Stomach (tissue), 9 donors: ENCODE data around the gene CATSPER1. TPM values are rescaled to one million over a fixed set of nuclear protein-coding genes. Genes with fewer than 3 reads are reported as not detected.

Source experiments
- DNase-seq, 2 donors: peaks; one replicate each; pipeline versions ENCODE4 v3.0.0 to v3.0.0-alpha.2; 2013 to 2019
- H3K27ac ChIP-seq, 5 donors: fragments of 200-600 bp in 4 of 5; sonication (generic) in 4 of 5; one replicate each; pipeline ENCODE4 v1.5.1; 2013 to 2019; ENCODE audit warnings: mild to moderate bottlenecking in 1 of 5, moderate library complexity in 1 of 5
- H3K27me3 ChIP-seq, 3 donors: fragments of 200-600 bp; sonication (generic); one replicate each; pipeline ENCODE4 v1.5.1; 2017 to 2019; ENCODE audit warnings: mixed run types in 1 of 3
- H3K36me3 ChIP-seq, 4 donors: fragments of 200-600 bp; sonication (generic); 1 replicate in 3 of 4; 2 replicates in 1 of 4; pipeline ENCODE4 v1.5.1; 2016 to 2019
- H3K4me1 ChIP-seq, 4 donors: fragments of 200-600 bp; sonication (generic); one replicate each; pipeline ENCODE4 v1.5.1; 2016 to 2019
- H3K4me3 ChIP-seq, 4 donors: fragments of 200-600 bp; sonication (generic) in 3 of 4; one replicate each; pipeline ENCODE4 v1.5.1; 2016 to 2019; ENCODE audit warnings: mild to moderate bottlenecking in 1 of 4
- H3K9me3 ChIP-seq, 4 donors: fragments of 200-600 bp; sonication (generic); one replicate each; pipeline ENCODE4 v1.5.1; 2016 to 2019
- CTCF ChIP-seq, 7 experiments: fragments of 450-650 bp in 4 of 7; fragments of 200-600 bp in 3 of 7; sonication (generic) in 3 of 7; IDR thresholded peaks; one replicate each; pipeline ENCODE4 v1.5.1; 2016 to 2019; ENCODE audit warnings: antibody characterized with exemption in 7 of 7, control low read depth in 2 of 7, mild to moderate bottlenecking in 1 of 7
- EP300 ChIP-seq: sonication (generic); formaldehyde crosslinking; IDR thresholded peaks from one replicate; pipeline ENCODE4 v1.6.1; 2017; ENCODE audit warnings: antibody characterized with exemption
- POLR2A ChIP-seq, 4 donors: fragments of 450-650 bp; IDR thresholded peaks; one replicate each; pipeline ENCODE4 v1.6.1; 2016; ENCODE audit warnings: antibody characterized with exemption in 4 of 4, control low read depth in 2 of 4, mild to moderate bottlenecking in 1 of 4, moderate library complexity in 1 of 4
- POLR2AphosphoS5 ChIP-seq, 3 donors: sonication (generic); formaldehyde crosslinking; IDR thresholded peaks; one replicate each; pipeline ENCODE4 v1.6.1; 2016; ENCODE audit warnings: antibody characterized with exemption in 3 of 3
- WGBS, 5 donors: extraction: QIAGEN DNeasy Blood & Tissue Kit in 3 of 5; methylation state at CpG; one replicate each; pipeline versions ENCODE4 v1.1.5 to v1.1.7; 2013 to 2018; 5-methylcytosine and 5-hydroxymethylcytosine counted together
- intact Hi-C: fragments of 100-400 bp; cut with DNase I; formaldehyde crosslinking; loops from one replicate; pipeline ENCODE4 v1.15.1; 2023; ENCODE audit warnings: low total_unique reads
- polyA plus RNA-seq, 3 donors: library from polyadenylated mRNA; stranded (reverse); fragments of 200-250 nt; gene quantifications; one replicate each; pipeline ENCODE4 v1.2.3, GENCODE V29; 2013
- total RNA-seq, 5 donors: library from RNA; depleted of rRNA; stranded (reverse); fragments of >200 nt; gene quantifications; one replicate each; pipeline versions ENCODE4 v1.1.0 to v1.2.3, GENCODE V29; 2014 to 2016
- donor health status: healthy with polysubstance abuse.
- donor health status: Bipolar disorder and iron deficiency.
- donor health status: healthy.

Gene CATSPER1
- total and polyA plus RNA-seq, 8 donors: 0.08 to 1.4 (median 0.68) TPM; not detected in 5

- Histone ChIP-seq H3K9me3 (no peaks in the 10 kb centered on the region), H3K27me3 (no peaks in the 10 kb centered on the region), H3K4me1 (peaks cover 0 to 10% (median 3%) of the 10 kb centered on the region in 4 donors), H3K36me3 (peaks cover 0 to 13% (median 4%) of the 10 kb centered on the region in 4 donors), H3K27ac (peak overlapping the region in 3 of 5 donors; percentile 34 to 57 (median 42)), H3K4me3 (no peak overlapping the region)
- DNase-seq: peak; percentile 93 to 98
- TF ChIP-seq POLR2A (IDR thresholded peaks at IDR 0.05): no peak
- TF ChIP-seq CTCF (IDR thresholded peaks at IDR 0.05): peak in 6 of 7 experiments; percentile 26 to 99 (median 86)
- peak in 1 of 3 donors; percentile 85 for TF ChIP-seq POLR2AphosphoS5 (IDR thresholded peaks at IDR 0.05)
- WGBS, 5 donors: 10 to 25% (median 15%) methylated on average over 10 of the region's 10 CpGs
- intact Hi-C loops: no loop called here
Observed at GRCh38 chr11:65988791-65989592, 37.3 kb downstream of the CATSPER1 start.

GRCh38 chr11:65987336-65987735 is 38.9 kb downstream of the CATSPER1 start:
- H3K4me3 ChIP-seq: no peak overlapping the region
- intact Hi-C loops: no loop called here
- no peak for DNase-seq
- peaks cover 0 to 13% (median 4%) of the 10 kb centered on the region in 4 donors for H3K36me3 ChIP-seq
- H3K9me3 ChIP-seq: no peaks in the 10 kb centered on the region
- no peak overlapping the region for H3K27ac ChIP-seq
- TF ChIP-seq EP300 (no peak), POLR2AphosphoS5 (IDR thresholded peaks at IDR 0.05) (no peak), CTCF (IDR thresholded peaks at IDR 0.05) (no peak), POLR2A (IDR thresholded peaks at IDR 0.05) (no peak)
- no peaks in the 10 kb centered on the region for H3K27me3 ChIP-seq
- WGBS, 5 donors: 73 to 85% (median 76%) methylated on average over 9 of the region's 9 CpGs
- peaks cover 0 to 10% (median 3%) of the 10 kb centered on the region in 4 donors for H3K4me1 ChIP-seq

GRCh38 chr11:65983589-65983987 is 42.7 kb downstream of the CATSPER1 start:
- H3K27me3 ChIP-seq: no peaks in the 10 kb centered on the region
- TF ChIP-seq CTCF (IDR thresholded peaks at IDR 0.05) (no peak), POLR2A (IDR thresholded peaks at IDR 0.05) (no peak), EP300 (no peak), POLR2AphosphoS5 (IDR thresholded peaks at IDR 0.05) (no peak)
- H3K4me1 ChIP-seq: no peaks in the 10 kb centered on the region
- H3K9me3 ChIP-seq: no peaks in the 10 kb centered on the region
- H3K27ac ChIP-seq: no peak overlapping the region
- no peak overlapping the region for H3K4me3 ChIP-seq
- WGBS, 5 donors: 60 to 90% (median 85%) methylated on average over 1 to 5 of the region's 5 CpGs
- intact Hi-C loops: no loop called here
- peaks cover 10 to 18% (median 16%) of the 10 kb centered on the region in 4 donors for H3K36me3 ChIP-seq
- DNase-seq: no peak

GRCh38 chr11:65982824-65983588 is 43.3 kb downstream of the CATSPER1 start:
- Histone ChIP-seq H3K27me3 (no peaks in the 10 kb centered on the region), H3K36me3 (peaks cover 16 to 24% (median 22%) of the 10 kb centered on the region in 4 donors), H3K4me1 (no peaks in the 10 kb centered on the region), H3K27ac (peak overlapping the region in 1 of 5 donors; percentile 32), H3K9me3 (no peaks in the 10 kb centered on the region), H3K4me3 (no peak overlapping the region)
- DNase-seq: no peak
- 68 to 77% (median 72%) methylated on average over 21 to 22 of the region's 22 CpGs for WGBS, 5 donors
- TF ChIP-seq POLR2A (IDR thresholded peaks at IDR 0.05): no peak
- TF ChIP-seq CTCF (IDR thresholded peaks at IDR 0.05): no peak
- no peak for TF ChIP-seq POLR2AphosphoS5 (IDR thresholded peaks at IDR 0.05)
- no peak for TF ChIP-seq EP300
- intact Hi-C loops: no loop called here
